OCI-LY1 (cell line): ENCODE data around the gene CCNB2.
"Not testable (repeated sequence)": the region's sequence is repeated elsewhere in the genome, so short reads cannot be mapped to it uniquely, and the experiment has no call there.

Experiments
- H2AFZ ChIP-seq: fragments of 200-600 bp; sonication (generic), shearing (Covaris generic); 2 replicates; pipeline ENCODE4 v1.6.0; 2014; ENCODE audit warnings: antibody characterized with exemption, mild to moderate bottlenecking, low read length
- H3F3A ChIP-seq: fragments of 200-600 bp; sonication (generic), shearing (Covaris generic); 2 replicates; pipeline ENCODE4 v1.6.0; 2014; ENCODE audit warnings: mild to moderate bottlenecking, antibody characterized with exemption, low read length, moderate library complexity; ENCODE audit not compliant: insufficient read depth
- H3K27ac ChIP-seq: fragments of 200-600 bp; sonication (generic); 2 replicates; pipeline ENCODE4 v1.5.1; 2014; ENCODE audit warnings: low read length, mixed run types, mild to moderate bottlenecking, low read depth; ENCODE audit not compliant: poor library complexity, severe bottlenecking
- H3K27me3 ChIP-seq: fragments of 200-600 bp; sonication (generic); 2 replicates; pipeline ENCODE4 v1.6.0; 2014; ENCODE audit warnings: antibody characterized with exemption, mild to moderate bottlenecking, low read length, moderate library complexity; ENCODE audit not compliant: insufficient read depth
- H3K36me3 ChIP-seq: fragments of 200-600 bp; sonication (generic); 2 replicates; pipeline ENCODE4 v1.6.1; 2014; ENCODE audit warnings: mild to moderate bottlenecking, antibody characterized with exemption, low read length, moderate library complexity, mixed read lengths; ENCODE audit not compliant: insufficient read depth
- H3K4me1 ChIP-seq: fragments of 200-600 bp; sonication (generic); 2 replicates; pipeline ENCODE4 v1.5.1; 2014; ENCODE audit warnings: mild to moderate bottlenecking, low read length, moderate library complexity; ENCODE audit not compliant: insufficient read depth, severe bottlenecking
- H3K4me2 ChIP-seq: fragments of 200-600 bp; sonication (generic), shearing (Covaris generic); 2 replicates; pipeline ENCODE4 v1.6.1; 2014; ENCODE audit warnings: low read length
- H3K4me3 ChIP-seq: fragments of 200-600 bp; sonication (generic); 2 replicates; pipeline ENCODE4 v1.5.1; 2014; ENCODE audit warnings: low read length, low read depth, mild to moderate bottlenecking, mixed read lengths; ENCODE audit not compliant: poor library complexity, severe bottlenecking
- H3K79me2 ChIP-seq: fragments of 200-600 bp; shearing (Covaris generic); 2 replicates; pipeline ENCODE4 v1.6.1; 2016; ENCODE audit warnings: mixed run types, low read length, mixed read lengths; ENCODE audit not compliant: insufficient read depth
- H3K9ac ChIP-seq: fragments of 200-600 bp; sonication (generic), shearing (Covaris generic); 2 replicates; pipeline ENCODE4 v1.6.1; 2014; ENCODE audit warnings: mild to moderate bottlenecking, low read length, mixed read lengths
- H3K9me2 ChIP-seq: fragments of 200-600 bp; sonication (generic), shearing (Covaris generic); 2 replicates; pipeline ENCODE4 v1.6.1; 2014; ENCODE audit warnings: low read depth, mild to moderate bottlenecking, low read length, mixed read lengths
- H3K9me3 ChIP-seq: fragments of 200-600 bp; shearing (Covaris generic); 2 replicates; pipeline ENCODE4 v1.6.1; 2014; ENCODE audit warnings: low read length, mixed read lengths
- H4K20me1 ChIP-seq: fragments of 200-600 bp; sonication (generic), shearing (Covaris generic); 2 replicates; pipeline ENCODE4 v1.6.0; 2016; ENCODE audit warnings: mild to moderate bottlenecking, low read length; ENCODE audit not compliant: insufficient read depth
- EZH2 ChIP-seq: fragments of 200-600 bp; sonication (generic), shearing (Covaris generic); IDR thresholded peaks from 2 replicates; pipeline ENCODE4 v1.8.0; 2017; ENCODE audit warnings: borderline replicate concordance, mixed run types, mild to moderate bottlenecking, antibody characterized with exemption, low read length, moderate library complexity, mixed read lengths
- TF ChIP-seq, protein P1 (sequence below): fragments of 200-600 bp; sonication (generic), shearing (Covaris generic); IDR thresholded peaks from 2 replicates; pipeline ENCODE4 v1.5.1; 2017; ENCODE audit warnings: mild to moderate bottlenecking, antibody characterized with exemption, low read length, moderate library complexity, mixed read lengths

Gene CCNB2

DNA sequence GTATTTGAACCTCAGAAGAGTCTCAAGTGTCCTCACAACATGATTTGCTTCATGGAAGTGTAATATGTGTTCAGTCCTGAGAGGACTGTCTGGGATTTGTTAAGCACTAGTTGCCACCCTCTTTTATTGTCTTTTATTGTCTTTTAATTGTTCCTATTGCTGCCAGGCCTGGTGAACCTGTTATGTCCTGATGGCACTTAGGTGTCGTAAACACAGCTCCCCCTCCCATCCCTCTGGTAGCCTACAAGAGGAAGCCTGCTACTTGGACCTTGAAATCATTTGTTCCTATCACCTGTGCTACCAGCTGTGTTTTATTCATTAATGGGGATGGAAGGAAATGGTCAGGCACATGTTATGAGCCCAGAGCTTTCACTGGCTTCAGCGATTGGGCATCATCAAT is 19.3 kb downstream of the CCNB2 start:
- Histone ChIP-seq H3K27ac (no peak overlapping the region), H3F3A (0 out of 2 replicates have a peak, but pooled peaks cover 4% of the 10 kb centered on the region), H3K9me3 (no peaks in the 10 kb centered on the region), H3K9ac (no peak overlapping the region), H3K4me2 (no peak overlapping the region), H3K27me3 (no peaks in the 10 kb centered on the region), H3K79me2 (no peaks in the 10 kb centered on the region), H2AFZ (no peak overlapping the region), H3K4me3 (no peak overlapping the region), H3K4me1 (no peaks in the 10 kb centered on the region), H4K20me1 (no peaks in the 10 kb centered on the region), H3K36me3 (peaks cover 94% of the 10 kb centered on the region), H3K9me2 (no peaks in the 10 kb centered on the region)
- no peak for TF ChIP-seq EZH2
- TF ChIP-seq, protein P1, sequence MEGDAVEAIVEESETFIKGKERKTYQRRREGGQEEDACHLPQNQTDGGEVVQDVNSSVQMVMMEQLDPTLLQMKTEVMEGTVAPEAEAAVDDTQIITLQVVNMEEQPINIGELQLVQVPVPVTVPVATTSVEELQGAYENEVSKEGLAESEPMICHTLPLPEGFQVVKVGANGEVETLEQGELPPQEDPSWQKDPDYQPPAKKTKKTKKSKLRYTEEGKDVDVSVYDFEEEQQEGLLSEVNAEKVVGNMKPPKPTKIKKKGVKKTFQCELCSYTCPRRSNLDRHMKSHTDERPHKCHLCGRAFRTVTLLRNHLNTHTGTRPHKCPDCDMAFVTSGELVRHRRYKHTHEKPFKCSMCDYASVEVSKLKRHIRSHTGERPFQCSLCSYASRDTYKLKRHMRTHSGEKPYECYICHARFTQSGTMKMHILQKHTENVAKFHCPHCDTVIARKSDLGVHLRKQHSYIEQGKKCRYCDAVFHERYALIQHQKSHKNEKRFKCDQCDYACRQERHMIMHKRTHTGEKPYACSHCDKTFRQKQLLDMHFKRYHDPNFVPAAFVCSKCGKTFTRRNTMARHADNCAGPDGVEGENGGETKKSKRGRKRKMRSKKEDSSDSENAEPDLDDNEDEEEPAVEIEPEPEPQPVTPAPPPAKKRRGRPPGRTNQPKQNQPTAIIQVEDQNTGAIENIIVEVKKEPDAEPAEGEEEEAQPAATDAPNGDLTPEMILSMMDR: no peak

DNA sequence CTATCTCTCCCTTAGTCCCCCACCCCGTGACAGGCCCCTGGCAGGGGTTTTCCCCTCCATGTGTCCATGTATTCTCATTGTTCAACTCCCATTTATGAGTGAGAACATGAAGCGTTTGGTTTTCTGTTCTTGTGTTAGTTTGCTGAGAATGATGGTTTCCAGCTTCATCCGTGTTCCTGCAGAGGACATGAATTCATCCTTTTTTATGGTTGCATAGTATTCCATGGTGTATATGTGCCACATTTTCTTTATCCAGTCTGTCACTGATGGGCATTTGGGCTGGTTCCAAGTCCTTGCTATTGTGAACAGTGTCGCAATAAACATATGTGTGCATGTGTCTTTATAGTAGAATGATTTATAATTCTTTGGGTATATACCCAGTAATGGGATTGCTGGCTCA is 20.7 kb downstream of the CCNB2 start:
- not testable (repeated sequence) for H3F3A ChIP-seq, H3K4me1 ChIP-seq, H3K9me2 ChIP-seq, H2AFZ ChIP-seq, H3K4me3 ChIP-seq, H4K20me1 ChIP-seq, H3K9ac ChIP-seq, H3K9me3 ChIP-seq, H3K27me3 ChIP-seq, H3K79me2 ChIP-seq, H3K27ac ChIP-seq, H3K4me2 ChIP-seq
- H3K36me3 ChIP-seq: peaks cover 94% of the 10 kb centered on the region

DNA sequence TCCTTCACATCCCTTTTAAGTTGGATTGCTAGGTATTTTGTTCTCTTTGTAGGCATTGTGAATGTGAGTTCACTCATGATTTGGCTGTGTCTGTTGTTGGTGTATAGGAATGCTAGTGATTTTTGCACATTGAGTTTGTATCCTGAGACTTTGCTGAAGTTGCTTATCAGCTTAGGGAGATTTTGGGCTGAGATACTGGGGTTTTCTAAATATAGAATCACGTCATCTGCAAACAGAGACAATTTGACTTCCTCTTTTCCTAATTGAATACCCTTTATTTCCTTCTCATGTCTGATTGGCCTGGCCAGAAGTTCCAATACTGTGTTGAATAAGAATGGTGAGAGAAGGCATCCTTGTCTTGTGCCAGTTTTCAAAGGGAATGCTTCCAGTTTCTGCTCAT is 22.3 kb downstream of the CCNB2 start:
- not testable (repeated sequence) for H3K27ac ChIP-seq, H3K9me2 ChIP-seq, H3F3A ChIP-seq, H3K4me2 ChIP-seq, H3K27me3 ChIP-seq, H3K79me2 ChIP-seq, H3K4me3 ChIP-seq, H4K20me1 ChIP-seq, H3K9ac ChIP-seq, H3K9me3 ChIP-seq, H2AFZ ChIP-seq, H3K4me1 ChIP-seq
- H3K36me3 ChIP-seq: peaks cover 100% of the 10 kb centered on the region

DNA sequence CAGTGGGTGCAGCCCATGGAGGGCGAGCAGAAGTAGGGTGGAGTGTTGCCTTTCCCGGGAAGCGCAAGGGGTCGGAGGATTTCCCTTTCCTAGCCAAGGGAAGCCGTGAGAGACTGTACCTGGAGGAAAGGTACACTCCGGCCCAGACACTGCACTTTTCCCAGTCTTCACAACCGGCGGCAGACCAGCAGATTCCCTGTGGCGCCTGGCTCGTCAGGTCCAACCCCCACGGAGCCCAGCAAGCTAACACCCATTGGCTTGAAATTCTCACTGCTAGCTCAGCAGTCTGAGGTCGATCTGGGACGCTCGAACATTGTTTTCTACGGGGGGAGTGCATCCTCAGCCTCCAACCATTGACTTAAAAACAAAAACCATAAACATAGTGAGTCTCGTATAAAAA is 26.5 kb downstream of the CCNB2 start:
- Histone ChIP-seq H3K27ac (no peak overlapping the region), H3K9me3 (peaks cover 3% of the 10 kb centered on the region; the same call in 1 of the 2 replicates), H3K4me3 (no peak overlapping the region), H3K9me2 (no peaks in the 10 kb centered on the region), H3K4me1 (no peaks in the 10 kb centered on the region), H3K4me2 (no peak overlapping the region), H3K9ac (no peak overlapping the region), H3K79me2 (no peaks in the 10 kb centered on the region), H3F3A (no peaks in the 10 kb centered on the region), H3K27me3 (no peaks in the 10 kb centered on the region), H4K20me1 (no peaks in the 10 kb centered on the region), H3K36me3 (peaks cover 100% of the 10 kb centered on the region), H2AFZ (no peak overlapping the region)
- no peak for TF ChIP-seq EZH2
- TF ChIP-seq, protein P1: no peak
